Fibroblast of lung (primary cell): ENCODE measurements around the gene TMED9. TPM values are rescaled to one million over a fixed set of nuclear protein-coding genes. Genes with fewer than 3 reads are reported as not detected.

Experiments
- DNase-seq, 2 donors: peaks; one replicate each; pipeline versions ENCODE4 v3.0.0 to v3.0.0-alpha.2; 2010; ENCODE audit warnings: low read depth in 2 of 2
- H2AFZ ChIP-seq: 2 replicates; pipeline ENCODE4 v1.5.1; 2012; ENCODE audit warnings: low read length, control low read depth, inconsistent platforms
- H3K27ac ChIP-seq: 2 replicates; pipeline ENCODE4 v1.5.1; 2011; ENCODE audit warnings: low read length, control low read depth; ENCODE audit not compliant: insufficient read depth
- H3K27me3 ChIP-seq: 2 replicates; pipeline ENCODE4 v1.5.1; 2011; ENCODE audit warnings: mild to moderate bottlenecking, low read length; ENCODE audit not compliant: control insufficient read depth, insufficient read depth
- H3K36me3 ChIP-seq: 2 replicates; pipeline ENCODE4 v1.5.1; 2011; ENCODE audit warnings: low read length; ENCODE audit not compliant: control insufficient read depth, insufficient read depth
- H3K4me1 ChIP-seq: 2 replicates; pipeline ENCODE4 v1.5.1; 2011; ENCODE audit warnings: low read length; ENCODE audit not compliant: control insufficient read depth, insufficient read depth; ENCODE audit errors: extremely low read depth
- H3K4me2 ChIP-seq: 2 replicates; pipeline ENCODE4 v1.5.1; 2011; ENCODE audit warnings: low read length, control low read depth; ENCODE audit not compliant: insufficient read depth; ENCODE audit errors: extremely low read depth
- H3K4me3 ChIP-seq, 4 experiments: fragments of 200-600 bp in 1 of 4; sonication (generic) in 1 of 4; replicated peaks in 1 of 4; 2 replicates each; pipeline ENCODE4 v1.5.1; 2011 to 2016; ENCODE audit warnings: low read length in 4 of 4, low read depth in 3 of 4, mild to moderate bottlenecking in 3 of 4, control low read depth in 2 of 4, inconsistent platforms in 1 of 4, mixed read lengths in 1 of 4; ENCODE audit not compliant: insufficient read depth in 1 of 4; ENCODE audit errors: control extremely low read depth in 1 of 4
- H3K79me2 ChIP-seq: 2 replicates; pipeline ENCODE4 v1.5.1; 2012; ENCODE audit warnings: mild to moderate bottlenecking, low read length, inconsistent platforms; ENCODE audit not compliant: control insufficient read depth, insufficient read depth
- H3K9ac ChIP-seq: 2 replicates; pipeline ENCODE4 v1.5.1; 2011; ENCODE audit warnings: mild to moderate bottlenecking, low read length, control low read depth; ENCODE audit not compliant: insufficient read depth
- H3K9me3 ChIP-seq: 2 replicates; pipeline ENCODE4 v1.5.1; 2012; ENCODE audit warnings: low read depth, low read length; ENCODE audit not compliant: control insufficient read depth, insufficient read depth
- H4K20me1 ChIP-seq: 2 replicates; pipeline ENCODE4 v1.5.1; 2011; ENCODE audit warnings: low read length; ENCODE audit not compliant: control insufficient read depth, insufficient read depth; ENCODE audit errors: extremely low read depth
- EZH2 ChIP-seq: IDR thresholded peaks from 2 replicates; pipeline ENCODE4 v1.5.1; 2012; ENCODE audit warnings: low read length, control low read depth, mild to moderate bottlenecking; ENCODE audit errors: missing control alignments
- polyA plus RNA-seq, 2 donors: library from polyadenylated mRNA; depleted of rRNA in 1 of 2; stranded (reverse) in 1 of 2; unstranded in 1 of 2; fragments of >200 nt; gene quantifications; 2 replicates each; pipeline ENCODE4 v1.2.1, GENCODE V29; 2011 to 2012; ENCODE audit warnings: missing spikeins in 1 of 2
- total RNA-seq: library from RNA; depleted of rRNA; stranded (reverse); fragments of >200 nt; gene quantifications from 2 replicates; pipeline ENCODE4 v1.2.1, GENCODE V29; 2014
- TF ChIP-seq, protein P1 (sequence below), 2 donors: IDR thresholded peaks in 1 of 2; conservative IDR thresholded peaks in 1 of 2; 1 replicate in 1 of 2; 2 replicates in 1 of 2; pipeline ENCODE4 v1.5.1; 2011 to 2012; ENCODE audit warnings: low read length in 2 of 2, control low read depth in 1 of 2, inconsistent platforms in 1 of 2, low read depth in 1 of 2, mild to moderate bottlenecking in 1 of 2

TMED9 gene
- total and polyA plus RNA-seq, 2 donors (not counting 1 experiment from before 2014, with no cell fraction given): 139 to 355 TPM

DNA sequence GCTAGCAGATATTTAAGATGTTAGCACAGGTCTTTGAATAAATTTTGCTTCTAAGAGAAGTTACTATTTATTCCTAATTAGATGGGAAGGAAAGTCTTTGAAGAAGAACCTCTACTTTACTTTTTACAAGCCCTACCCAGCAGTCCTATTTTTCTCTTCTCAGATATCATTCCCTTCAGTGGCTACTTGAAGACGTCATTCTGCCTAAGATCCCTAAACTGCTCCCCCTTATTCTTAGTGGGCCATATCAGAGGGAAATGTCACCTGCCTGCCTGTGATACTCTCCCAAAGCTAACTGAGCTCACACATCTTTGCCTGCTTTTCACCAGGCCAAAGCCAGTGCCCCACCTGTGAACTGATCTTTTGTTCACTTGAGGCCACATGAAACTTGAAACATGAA lies 16.5 kb upstream of the TMED9 start:
- Histone ChIP-seq H3K27me3 (no peaks in the 10 kb centered on the region), H2AFZ (no peak overlapping the region), H3K9ac (no peak overlapping the region), H3K79me2 (no peaks in the 10 kb centered on the region), H3K9me3 (no peaks in the 10 kb centered on the region), H3K36me3 (no peaks in the 10 kb centered on the region), H4K20me1 (no peaks in the 10 kb centered on the region), H3K4me2 (no peak overlapping the region), H3K27ac (no peak overlapping the region), H3K4me3 (no peak overlapping the region), H3K4me1 (no peaks in the 10 kb centered on the region)
- TF ChIP-seq EZH2: no peak
- TF ChIP-seq, protein P1, sequence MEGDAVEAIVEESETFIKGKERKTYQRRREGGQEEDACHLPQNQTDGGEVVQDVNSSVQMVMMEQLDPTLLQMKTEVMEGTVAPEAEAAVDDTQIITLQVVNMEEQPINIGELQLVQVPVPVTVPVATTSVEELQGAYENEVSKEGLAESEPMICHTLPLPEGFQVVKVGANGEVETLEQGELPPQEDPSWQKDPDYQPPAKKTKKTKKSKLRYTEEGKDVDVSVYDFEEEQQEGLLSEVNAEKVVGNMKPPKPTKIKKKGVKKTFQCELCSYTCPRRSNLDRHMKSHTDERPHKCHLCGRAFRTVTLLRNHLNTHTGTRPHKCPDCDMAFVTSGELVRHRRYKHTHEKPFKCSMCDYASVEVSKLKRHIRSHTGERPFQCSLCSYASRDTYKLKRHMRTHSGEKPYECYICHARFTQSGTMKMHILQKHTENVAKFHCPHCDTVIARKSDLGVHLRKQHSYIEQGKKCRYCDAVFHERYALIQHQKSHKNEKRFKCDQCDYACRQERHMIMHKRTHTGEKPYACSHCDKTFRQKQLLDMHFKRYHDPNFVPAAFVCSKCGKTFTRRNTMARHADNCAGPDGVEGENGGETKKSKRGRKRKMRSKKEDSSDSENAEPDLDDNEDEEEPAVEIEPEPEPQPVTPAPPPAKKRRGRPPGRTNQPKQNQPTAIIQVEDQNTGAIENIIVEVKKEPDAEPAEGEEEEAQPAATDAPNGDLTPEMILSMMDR (conservative IDR thresholded peaks at IDR 0.05 in 1 of 2, IDR thresholded peaks at IDR 0.05 in 1 of 2; ENCODE audit: low read depth in 1 of 2, low read length in 2 of 2): no peak
- DNase-seq: no peak

DNA sequence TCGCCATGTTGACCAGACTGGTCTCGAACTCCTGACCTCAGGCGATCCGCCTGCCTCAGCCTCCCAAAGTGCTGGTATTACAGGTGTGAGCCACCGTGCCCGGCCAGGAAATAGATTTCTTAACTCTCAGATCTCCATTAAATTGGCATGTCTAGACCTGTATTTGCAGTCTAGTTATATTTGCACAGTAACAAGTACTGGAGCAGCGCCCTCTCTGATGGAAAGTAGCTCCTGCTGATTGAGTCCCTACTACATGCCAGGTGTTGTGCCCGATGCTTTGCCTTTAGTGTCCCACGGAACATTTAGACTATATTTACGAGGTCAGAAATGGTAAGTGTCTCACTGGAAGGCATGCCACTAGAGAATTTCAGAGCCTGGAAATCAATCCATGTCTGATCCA lies 15.8 kb upstream of the TMED9 start:
- H3K36me3 ChIP-seq: no peaks in the 10 kb centered on the region

DNA sequence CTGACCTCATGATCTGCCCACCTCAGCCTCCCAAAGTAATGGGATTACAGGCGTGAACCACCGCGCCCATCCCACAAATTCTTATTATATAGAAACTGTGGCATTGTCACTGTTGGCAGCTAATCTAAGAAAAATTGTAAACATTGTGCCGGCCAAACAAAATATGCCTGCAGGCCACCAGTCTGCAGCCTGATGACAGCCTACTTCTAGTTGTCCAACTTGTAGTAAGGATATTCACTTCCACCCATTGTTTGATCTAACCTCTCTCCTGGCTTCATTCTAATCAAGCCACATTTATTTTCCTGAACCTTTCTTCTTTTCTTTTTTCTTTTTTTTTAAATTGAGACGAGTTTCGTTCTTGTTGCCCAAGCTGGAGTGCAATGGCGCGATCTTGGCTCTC lies 13.7 kb upstream of the TMED9 start:
- Histone ChIP-seq H3K79me2 (no peaks in the 10 kb centered on the region), H2AFZ (no peak overlapping the region), H3K27ac (no peak overlapping the region), H3K4me2 (no peak overlapping the region), H3K36me3 (no peaks in the 10 kb centered on the region), H4K20me1 (no peaks in the 10 kb centered on the region), H3K27me3 (no peaks in the 10 kb centered on the region), H3K9ac (no peak overlapping the region), H3K4me3 (no peak overlapping the region), H3K9me3 (no peaks in the 10 kb centered on the region), H3K4me1 (no peaks in the 10 kb centered on the region)
- DNase-seq: no peak
- TF ChIP-seq EZH2: no peak
- TF ChIP-seq, protein P1 (conservative IDR thresholded peaks at IDR 0.05 in 1 of 2, IDR thresholded peaks at IDR 0.05 in 1 of 2; ENCODE audit: low read depth in 1 of 2, low read length in 2 of 2): no peak

More for the DNA sequence above, 15.8 kb upstream of the TMED9 start:
- DNase-seq: no peak
- no peak overlapping the region for H3K9ac ChIP-seq
- H2AFZ ChIP-seq: no peak overlapping the region
- no peaks in the 10 kb centered on the region for H3K9me3 ChIP-seq
- H3K27me3 ChIP-seq: no peaks in the 10 kb centered on the region
- no peak for TF ChIP-seq EZH2
- TF ChIP-seq, protein P1 (conservative IDR thresholded peaks at IDR 0.05 in 1 of 2, IDR thresholded peaks at IDR 0.05 in 1 of 2; ENCODE audit: low read depth in 1 of 2, low read length in 2 of 2): no peak
- no peaks in the 10 kb centered on the region for H4K20me1 ChIP-seq
- H3K79me2 ChIP-seq: no peaks in the 10 kb centered on the region
- no peak overlapping the region for H3K4me3 ChIP-seq
- no peaks in the 10 kb centered on the region for H3K4me1 ChIP-seq
- H3K27ac ChIP-seq: no peak overlapping the region
- no peak overlapping the region for H3K4me2 ChIP-seq
